CD4-positive, alpha-beta T cell treated with Interleukin-21 for 1 hour (primary cell): ENCODE results near the gene PHACTR2.
"Not testable (repeated sequence)": the region's sequence is repeated elsewhere in the genome, so short reads cannot be mapped to it uniquely, and the experiment has no call there.

ENCODE experiments used
- DNase-seq: peaks from one replicate; pipeline ENCODE4 v3.0.0-alpha.2; 2020

Gene PHACTR2

GRCh38 chr6:143677891-143678791, at the start of gene PHACTR2:
Gene PHACTR2 (plus strand): TSS chr6:143677965. CDS start chr6:143678164, 199 bp downstream.
- DNase-seq: peak; percentile 58

GRCh38 chr6:143629104-143630080, 48.4 kb upstream of the PHACTR2 start:
- no peak for DNase-seq

GRCh38 chr6:143631196-143631595, 46.6 kb upstream of the PHACTR2 start:
- not testable (repeated sequence) for DNase-seq

GRCh38 chr6:143632894-143633293, 44.9 kb upstream of the PHACTR2 start:
- no peak for DNase-seq

- DNase-seq: no peak
Observed at GRCh38 chr6:143634486-143634885, 43.3 kb upstream of the PHACTR2 start.

GRCh38 chr6:143637691-143638090, 40.1 kb upstream of the PHACTR2 start:
- DNase-seq: no peak

GRCh38 chr6:143642403-143642802, 35.4 kb upstream of the PHACTR2 start:
- no peak for DNase-seq

- DNase-seq: no peak
Observed at GRCh38 chr6:143647191-143647590, 30.6 kb upstream of the PHACTR2 start.

- DNase-seq: no peak
Observed at GRCh38 chr6:143647732-143648131, 30.0 kb upstream of the PHACTR2 start.

- DNase-seq: not testable (repeated sequence)
Observed at GRCh38 chr6:143649319-143649718, 28.4 kb upstream of the PHACTR2 start.

GRCh38 chr6:143651328-143651727, 26.4 kb upstream of the PHACTR2 start:
- DNase-seq: not testable (repeated sequence)

GRCh38 chr6:143652841-143653331, 24.9 kb upstream of the PHACTR2 start:
- no peak for DNase-seq

- no peak for DNase-seq
Observed at GRCh38 chr6:143655541-143655940, 22.2 kb upstream of the PHACTR2 start.

- no peak for DNase-seq
Observed at GRCh38 chr6:143656026-143656425, 21.7 kb upstream of the PHACTR2 start.

- no peak for DNase-seq
Observed at GRCh38 chr6:143657809-143658208, 20.0 kb upstream of the PHACTR2 start.

GRCh38 chr6:143660170-143660569, 17.6 kb upstream of the PHACTR2 start:
- DNase-seq: not testable (repeated sequence)

GRCh38 chr6:143664171-143664570, 13.6 kb upstream of the PHACTR2 start:
- no peak for DNase-seq

GRCh38 chr6:143666007-143666406, 11.8 kb upstream of the PHACTR2 start:
- not testable (repeated sequence) for DNase-seq

- not testable (repeated sequence) for DNase-seq
Observed at GRCh38 chr6:143669483-143669882, 8.3 kb upstream of the PHACTR2 start.

GRCh38 chr6:143673669-143674068, 4.1 kb upstream of the PHACTR2 start:
- no peak for DNase-seq

GRCh38 chr6:143674483-143675381, 3.0 kb upstream of the PHACTR2 start:
- no peak for DNase-seq

- no peak for DNase-seq
Observed at GRCh38 chr6:143675382-143675900, 2.3 kb upstream of the PHACTR2 start.
